Esophagus mucosa (tissue), 1 donor: ENCODE results near the gene RRAGC. TPM values are rescaled to one million over a fixed set of nuclear protein-coding genes. Genes with fewer than 3 reads are reported as not detected.
A peak's percentile ranks its signal among the peaks of the same experiment; 100 is the strongest.
"Not testable (repeated sequence)": the region's sequence is repeated elsewhere in the genome, so short reads cannot be mapped to it uniquely, and the experiment has no call there.

Experiments
- ATAC-seq: fragments of 200-7000 bp; cut with Tn5 transposase; one replicate; pipeline ENCODE4 v1.9.1; 2020
- total RNA-seq: library from RNA; stranded (reverse); gene quantifications from one replicate; pipeline ENCODE4 v1.2.4, GENCODE V29; 2023
- donor health status: DM: yes; HTN: yes; CAD: no.

Gene RRAGC
- total RNA-seq, 1 donor from 2014 or later = 32.8 TPM

DNA sequence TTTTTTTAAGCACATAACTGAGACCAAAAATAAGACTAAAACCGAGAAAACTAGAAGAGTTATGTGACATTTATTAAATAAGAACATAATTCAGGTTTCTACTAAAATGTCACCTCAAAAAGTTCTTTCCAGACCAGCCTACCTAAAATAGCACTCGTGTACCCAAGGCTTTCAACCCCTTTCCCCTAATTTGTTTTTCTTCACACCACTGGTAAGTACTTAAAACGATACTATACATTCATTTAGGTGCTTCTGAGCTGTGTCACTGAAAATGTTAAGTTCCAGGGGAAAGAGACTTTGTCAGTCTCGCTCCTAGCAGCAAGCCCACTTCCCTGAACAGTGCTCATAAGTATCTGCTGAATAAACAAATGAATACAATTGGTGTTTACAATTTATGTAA, 6.8 kb downstream of the RRAGC start:
- ATAC-seq = no peak

DNA sequence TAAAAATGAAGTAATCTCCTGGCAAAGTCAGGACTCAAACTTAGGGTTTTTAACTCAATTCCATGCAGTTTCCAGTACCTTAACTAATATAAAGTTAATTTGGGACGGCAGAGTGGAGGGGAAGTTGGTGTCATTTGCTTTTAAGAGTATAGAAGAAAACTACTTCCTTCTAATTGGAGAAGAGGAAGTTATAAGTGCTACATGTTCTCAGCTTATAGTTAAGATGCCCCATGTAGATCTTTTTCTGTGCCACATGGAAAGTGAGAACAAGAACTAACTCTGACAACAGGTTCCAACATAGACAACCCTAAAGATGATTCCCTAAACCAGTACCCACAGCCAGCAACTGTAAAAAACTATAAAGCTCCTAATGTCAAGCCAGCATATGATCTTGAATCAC, 11.5 kb downstream of the RRAGC start:
- ATAC-seq = no peak

DNA sequence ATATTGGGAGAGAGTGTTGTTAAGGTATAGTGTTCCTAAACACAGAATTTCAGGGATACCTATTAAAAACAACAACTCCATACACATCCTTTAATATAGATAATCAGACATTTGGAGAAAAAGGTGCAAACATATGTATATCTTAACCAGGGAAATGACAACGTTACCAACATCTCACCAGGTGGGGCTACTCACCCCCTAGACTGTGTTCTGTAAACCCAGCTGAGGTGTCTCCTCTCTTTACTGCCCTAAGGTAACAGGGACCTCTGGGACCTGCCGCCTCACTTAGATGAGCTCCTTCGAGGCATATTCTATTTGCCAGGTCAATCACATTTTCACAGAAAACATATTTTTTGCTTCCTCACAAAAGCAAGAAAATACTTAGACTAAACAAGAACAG, 13.4 kb downstream of the RRAGC start:
- ATAC-seq = no peak

GRCh38 chr1:38845088-38845487, 14.5 kb downstream of the RRAGC start:
- ATAC-seq = not testable (repeated sequence)

GRCh38 chr1:38840281-38840680, 19.3 kb downstream of the RRAGC start:
- no peak for ATAC-seq

GRCh38 chr1:38839363-38839762, 20.2 kb downstream of the RRAGC start:
- no peak for ATAC-seq

DNA sequence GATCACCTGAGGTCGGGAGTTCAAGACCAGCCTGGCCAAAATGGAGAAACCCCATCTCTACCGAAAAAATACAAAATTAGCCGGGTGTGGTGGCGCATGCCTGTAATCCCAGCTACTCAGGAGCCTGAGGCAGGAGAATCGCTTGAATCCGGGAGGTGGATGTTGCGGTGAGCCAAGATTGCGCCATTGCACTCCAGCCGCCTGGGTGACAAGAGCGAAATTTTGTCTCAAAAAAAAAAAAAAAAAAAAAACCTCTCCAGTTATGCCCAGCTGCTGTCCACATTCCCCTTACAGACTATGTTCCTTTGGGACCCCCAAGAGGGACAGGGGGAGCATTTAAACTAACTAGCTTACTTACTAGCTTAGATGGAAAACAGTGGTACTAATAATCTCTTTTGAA, 23.3 kb downstream of the RRAGC start:
- ATAC-seq = not testable (repeated sequence)

GRCh38 chr1:38834937-38835827, 24.4 kb downstream of the RRAGC start:
- ATAC-seq = peak; percentile 92

DNA sequence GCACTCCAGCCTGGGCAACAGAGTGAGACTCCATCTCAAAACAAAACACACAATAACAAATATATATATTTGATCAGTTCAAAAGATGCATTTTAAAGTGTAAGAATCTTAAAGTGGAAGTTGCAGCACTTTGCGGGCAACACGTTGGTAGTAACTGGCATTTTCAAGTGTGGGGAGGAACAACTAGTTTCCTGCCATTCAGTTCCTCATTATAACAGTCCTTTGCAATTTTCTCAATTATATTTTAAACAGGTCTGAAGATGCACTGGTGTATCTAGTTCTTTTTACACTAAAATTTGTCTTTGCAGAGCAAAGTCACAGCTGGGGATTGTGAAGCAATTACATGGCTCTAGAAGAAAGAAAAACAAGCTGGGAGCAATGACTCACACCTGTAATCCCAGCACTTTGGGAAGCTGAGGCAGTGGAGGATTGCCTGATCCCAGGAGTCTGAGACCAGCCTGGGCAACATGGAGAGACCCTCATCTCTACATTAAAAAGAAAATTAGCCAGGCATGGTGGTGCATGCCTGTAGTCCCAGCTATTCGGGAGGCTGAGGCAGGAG, 25.3 kb downstream of the RRAGC start:
- ATAC-seq = no peak

DNA sequence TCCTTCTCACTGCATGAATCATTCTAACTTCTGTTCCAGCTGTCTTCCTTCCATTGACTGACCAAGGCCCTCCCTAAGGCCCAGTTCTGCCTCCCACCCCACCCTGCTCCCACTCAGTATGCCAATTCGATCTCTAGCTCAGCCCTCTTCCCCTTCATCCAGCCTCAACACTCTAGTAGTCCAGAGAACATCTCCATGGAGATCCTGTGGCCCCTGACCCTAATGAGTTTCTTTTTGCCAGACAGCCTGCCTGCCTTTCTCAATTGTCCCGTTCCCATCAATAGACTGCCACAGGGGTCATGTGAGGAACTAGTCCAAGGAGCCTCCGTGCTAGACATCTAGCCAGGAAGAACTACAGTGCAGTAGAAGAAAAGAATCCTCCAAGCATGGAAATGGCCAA, 26.4 kb downstream of the RRAGC start:
- no peak for ATAC-seq

DNA sequence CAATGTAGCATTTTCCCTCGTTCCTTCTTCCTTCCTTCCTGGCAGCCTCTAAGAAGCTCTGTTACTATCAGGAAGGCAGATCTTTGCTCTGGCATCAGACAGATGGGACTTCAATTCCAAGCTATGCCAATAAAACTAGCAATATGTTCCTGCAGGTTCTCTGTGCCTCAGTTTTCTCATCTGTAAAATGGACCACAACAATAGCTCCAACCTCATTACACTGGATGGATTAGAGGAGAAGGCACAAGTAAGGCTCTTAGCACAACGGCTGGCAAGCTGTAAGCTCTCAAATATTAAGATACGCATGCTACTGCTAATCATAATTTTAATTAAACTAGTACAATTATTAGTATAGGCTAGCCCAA, 27.2 kb downstream of the RRAGC start:
- no peak for ATAC-seq

GRCh38 chr1:38831731-38832369, 27.7 kb downstream of the RRAGC start:
- ATAC-seq = no peak

GRCh38 chr1:38829368-38829767, 30.2 kb downstream of the RRAGC start:
- no peak for ATAC-seq

DNA sequence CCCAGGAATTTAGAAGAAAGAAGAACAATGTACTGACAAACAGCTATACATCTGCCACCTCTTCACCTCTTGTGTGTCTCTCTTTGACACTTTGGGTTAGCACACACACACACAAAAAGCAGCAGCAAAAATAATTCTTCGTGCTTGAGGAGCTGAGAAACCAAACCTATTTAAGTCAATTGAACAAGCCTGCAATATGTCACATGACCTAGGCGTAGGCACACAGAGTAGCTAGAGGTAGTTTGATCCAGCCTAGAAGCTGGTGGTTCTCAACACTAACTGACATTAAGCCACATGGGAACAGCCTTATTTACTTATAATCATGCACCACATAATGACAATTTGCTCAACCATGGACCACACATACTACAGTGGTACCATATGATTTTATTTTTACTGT, 32.3 kb downstream of the RRAGC start:
- no peak for ATAC-seq

GRCh38 chr1:38826886-38827285, 32.7 kb downstream of the RRAGC start:
- ATAC-seq = no peak

DNA sequence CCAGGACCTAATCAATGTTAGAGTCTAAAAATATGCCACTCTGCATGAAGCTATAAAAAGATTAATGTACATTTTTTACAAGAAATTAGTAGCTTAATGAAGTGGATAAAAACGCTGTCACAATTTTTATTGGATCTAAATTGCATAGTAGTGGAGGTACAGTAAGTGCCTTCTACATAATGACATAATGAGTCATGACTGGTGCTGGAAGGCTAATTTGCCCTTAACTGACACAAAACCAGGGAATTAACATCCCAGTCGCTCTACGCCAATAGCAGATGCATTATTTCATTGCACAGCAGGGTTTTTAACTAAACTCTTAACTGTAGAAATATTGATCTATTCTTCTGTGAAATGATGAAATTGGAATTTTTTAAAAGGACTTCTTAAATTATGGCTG, 33.3 kb downstream of the RRAGC start:
- no peak for ATAC-seq

DNA sequence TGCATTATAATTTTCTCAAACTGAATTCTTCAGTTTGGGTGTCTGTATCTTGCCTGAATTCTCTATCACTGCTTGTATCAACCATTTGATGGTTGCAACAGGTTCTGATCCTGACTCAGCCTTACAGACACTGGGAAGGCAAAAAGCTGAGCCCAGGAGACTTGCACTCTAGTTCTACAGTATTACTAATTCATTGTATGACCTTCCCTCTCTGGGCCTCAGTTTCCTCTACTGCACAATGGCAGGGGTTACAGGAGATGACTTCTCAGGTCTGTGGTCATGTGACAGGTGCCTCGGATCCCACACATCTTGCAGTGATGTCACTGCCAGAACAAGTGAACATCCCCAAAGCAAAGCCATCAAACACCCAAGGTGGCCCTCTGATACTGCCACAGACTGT, 38.7 kb downstream of the RRAGC start:
- ATAC-seq = no peak

DNA sequence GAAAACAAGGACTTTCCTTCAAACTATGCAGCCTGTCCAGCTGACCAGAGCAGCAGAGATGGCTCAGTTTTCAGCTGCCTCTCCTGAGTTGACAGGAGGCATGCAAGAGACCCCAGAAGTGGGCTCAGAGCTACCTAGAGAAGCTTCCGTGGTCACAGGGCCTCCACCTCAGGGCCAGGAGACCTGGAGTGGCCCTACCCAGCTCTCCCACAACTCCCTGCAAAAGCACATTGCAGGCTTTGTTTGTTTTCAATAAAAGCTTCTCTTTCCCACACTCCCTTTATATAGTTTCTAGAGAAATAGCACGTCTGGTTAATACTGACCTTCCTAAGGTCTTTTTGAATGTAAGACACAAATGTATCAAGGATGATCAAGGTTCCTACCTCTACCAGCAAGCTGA, 40.1 kb downstream of the RRAGC start:
- no peak for ATAC-seq

DNA sequence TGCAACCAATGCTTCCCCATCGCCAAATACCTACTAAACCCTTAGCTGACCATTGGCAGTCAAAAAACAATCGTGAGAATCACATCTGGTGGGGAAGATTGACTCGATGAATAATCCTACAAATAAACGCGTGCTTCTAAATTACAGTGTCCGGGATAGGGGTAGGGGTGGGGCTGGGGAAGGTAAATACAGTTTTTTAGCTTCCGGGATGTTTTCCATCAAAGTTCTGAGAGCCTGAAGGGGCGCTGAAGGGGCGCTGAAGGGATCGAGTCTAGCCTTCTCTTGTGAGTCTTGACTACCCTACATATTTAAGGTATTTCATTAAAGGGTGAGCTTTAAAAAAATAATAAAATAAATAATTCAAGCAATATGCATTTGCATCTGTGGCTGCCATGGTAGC, 40.5 kb downstream of the RRAGC start:
- ATAC-seq = no peak

GRCh38 chr1:38818175-38818976, 41.2 kb downstream of the RRAGC start:
- ATAC-seq = peak; percentile 53

- ATAC-seq = peak; percentile 23
Measured at GRCh38 chr1:38817267-38818174, 42.1 kb downstream of the RRAGC start.
